PFSK-1 (cell line): ENCODE data around the gene E4F1.
A peak's percentile ranks its signal among the peaks of the same experiment; 100 is the strongest.

Source experiments
- FOXP2 ChIP-seq: optimal IDR thresholded peaks from 2 replicates; pipeline ENCODE3; 2011; ENCODE audit warnings: borderline replicate concordance, control low read depth, inconsistent platforms; ENCODE audit not compliant: insufficient read depth; ENCODE audit errors: extremely low read length, extremely low read depth
- POLR2AphosphoS5 ChIP-seq: IDR thresholded peaks from 2 replicates; pipeline ENCODE4 v1.6.1; 2012; ENCODE audit warnings: low read depth, mild to moderate bottlenecking, control low read depth, low read length, moderate library complexity
- SIN3A ChIP-seq: IDR thresholded peaks from 2 replicates; pipeline ENCODE4 v1.6.1; 2012; ENCODE audit warnings: mild to moderate bottlenecking, low read length, moderate library complexity, borderline replicate concordance; ENCODE audit not compliant: insufficient read depth
- TAF1 ChIP-seq: IDR thresholded peaks from 2 replicates; pipeline ENCODE4 v1.6.1; 2012; ENCODE audit warnings: low read length, control low read depth, borderline replicate concordance; ENCODE audit not compliant: insufficient read depth
- TF ChIP-seq, protein P1 (sequence below), 2 experiments: IDR thresholded peaks; 2 replicates each; pipeline versions ENCODE4 v1.6.1 to v1.8.0; 2011 to 2012; ENCODE audit warnings: low read depth in 2 of 2, low read length in 2 of 2, control low read depth in 1 of 2, inconsistent platforms in 1 of 2, mild to moderate bottlenecking in 1 of 2, moderate library complexity in 1 of 2; ENCODE audit not compliant: insufficient read depth in 1 of 2

E4F1 gene

GRCh38 chr16:2204416-2205103, 18.8 kb upstream of the E4F1 start:
- no peak for TF ChIP-seq TAF1
- no peak for TF ChIP-seq POLR2AphosphoS5
- TF ChIP-seq, protein P1, sequence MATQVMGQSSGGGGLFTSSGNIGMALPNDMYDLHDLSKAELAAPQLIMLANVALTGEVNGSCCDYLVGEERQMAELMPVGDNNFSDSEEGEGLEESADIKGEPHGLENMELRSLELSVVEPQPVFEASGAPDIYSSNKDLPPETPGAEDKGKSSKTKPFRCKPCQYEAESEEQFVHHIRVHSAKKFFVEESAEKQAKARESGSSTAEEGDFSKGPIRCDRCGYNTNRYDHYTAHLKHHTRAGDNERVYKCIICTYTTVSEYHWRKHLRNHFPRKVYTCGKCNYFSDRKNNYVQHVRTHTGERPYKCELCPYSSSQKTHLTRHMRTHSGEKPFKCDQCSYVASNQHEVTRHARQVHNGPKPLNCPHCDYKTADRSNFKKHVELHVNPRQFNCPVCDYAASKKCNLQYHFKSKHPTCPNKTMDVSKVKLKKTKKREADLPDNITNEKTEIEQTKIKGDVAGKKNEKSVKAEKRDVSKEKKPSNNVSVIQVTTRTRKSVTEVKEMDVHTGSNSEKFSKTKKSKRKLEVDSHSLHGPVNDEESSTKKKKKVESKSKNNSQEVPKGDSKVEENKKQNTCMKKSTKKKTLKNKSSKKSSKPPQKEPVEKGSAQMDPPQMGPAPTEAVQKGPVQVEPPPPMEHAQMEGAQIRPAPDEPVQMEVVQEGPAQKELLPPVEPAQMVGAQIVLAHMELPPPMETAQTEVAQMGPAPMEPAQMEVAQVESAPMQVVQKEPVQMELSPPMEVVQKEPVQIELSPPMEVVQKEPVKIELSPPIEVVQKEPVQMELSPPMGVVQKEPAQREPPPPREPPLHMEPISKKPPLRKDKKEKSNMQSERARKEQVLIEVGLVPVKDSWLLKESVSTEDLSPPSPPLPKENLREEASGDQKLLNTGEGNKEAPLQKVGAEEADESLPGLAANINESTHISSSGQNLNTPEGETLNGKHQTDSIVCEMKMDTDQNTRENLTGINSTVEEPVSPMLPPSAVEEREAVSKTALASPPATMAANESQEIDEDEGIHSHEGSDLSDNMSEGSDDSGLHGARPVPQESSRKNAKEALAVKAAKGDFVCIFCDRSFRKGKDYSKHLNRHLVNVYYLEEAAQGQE (IDR thresholded peaks at IDR 0.05; ENCODE audit: insufficient read depth in 1 of 2, low read depth in 2 of 2, low read length in 2 of 2), result no peak

DNA sequence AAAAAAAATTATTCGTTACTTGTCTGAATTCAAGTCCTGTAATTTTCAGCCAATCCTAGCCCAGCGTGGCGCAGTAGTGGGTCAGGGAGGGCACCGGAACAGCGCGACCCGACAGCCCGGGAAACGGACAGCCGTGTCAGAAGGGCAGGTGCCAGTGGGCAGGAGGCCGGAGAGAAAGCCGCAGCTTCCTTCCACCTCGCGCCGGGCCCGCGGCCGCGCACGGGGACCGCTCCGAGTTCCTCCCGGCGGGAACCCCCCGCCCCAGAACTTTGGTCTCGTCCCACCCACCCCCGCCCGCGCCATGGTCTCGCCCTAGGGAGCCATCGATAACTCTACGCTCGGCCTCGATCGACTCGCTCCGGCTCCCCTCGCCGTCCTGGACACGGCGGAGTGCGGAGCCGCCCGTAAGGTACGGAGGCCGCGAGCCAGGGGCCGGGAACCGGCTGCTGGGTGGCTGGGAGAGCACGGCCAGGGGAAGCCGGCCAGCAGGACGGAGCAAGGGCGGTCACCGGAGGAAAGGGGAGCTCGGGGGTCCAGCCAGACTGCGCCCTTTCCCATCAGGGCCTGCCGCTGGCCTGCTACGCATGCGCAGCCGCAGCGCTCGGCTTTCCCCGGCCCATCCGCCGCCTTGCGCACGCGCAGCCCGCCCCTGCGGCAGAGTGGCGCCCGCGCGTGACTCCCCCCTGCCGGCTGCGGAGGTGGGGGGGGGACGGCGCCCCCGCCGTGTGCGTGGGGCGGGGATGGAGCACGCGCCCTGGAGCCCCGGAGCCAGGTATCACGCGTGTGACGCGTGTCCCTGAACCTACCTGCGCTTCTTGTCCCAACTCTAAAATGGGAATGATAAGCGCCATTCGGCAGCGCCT, 18.1 kb upstream of the E4F1 start, which contains the start of gene MLST8:
MLST8 (plus strand) TSS at position 351 of the 863 bp plus-strand sequence. CDS start 632 bp downstream, outside the sequence.
- TF ChIP-seq, protein P1 (IDR thresholded peaks at IDR 0.05; ENCODE audit: insufficient read depth in 1 of 2, low read depth in 2 of 2, low read length in 2 of 2), result 0 out of 4 replicates have a peak, but pooled peaks of 1 of the 2 experiments have one; percentile 7
- TF ChIP-seq FOXP2 (no peak), POLR2AphosphoS5 (peak; percentile 87), TAF1 (peak; percentile 53), SIN3A (no peak)

GRCh38 chr16:2205967-2206313, 17.5 kb upstream of the E4F1 start:
- TF ChIP-seq POLR2AphosphoS5 (0 out of 2 replicates have a peak, but pooled peaks have one; percentile 10), FOXP2 (no peak)

- TF ChIP-seq POLR2AphosphoS5 (no peak), TAF1 (no peak)
These were observed 17.0 kb upstream of the E4F1 start for GRCh38 chr16:2206420-2206779.

DNA sequence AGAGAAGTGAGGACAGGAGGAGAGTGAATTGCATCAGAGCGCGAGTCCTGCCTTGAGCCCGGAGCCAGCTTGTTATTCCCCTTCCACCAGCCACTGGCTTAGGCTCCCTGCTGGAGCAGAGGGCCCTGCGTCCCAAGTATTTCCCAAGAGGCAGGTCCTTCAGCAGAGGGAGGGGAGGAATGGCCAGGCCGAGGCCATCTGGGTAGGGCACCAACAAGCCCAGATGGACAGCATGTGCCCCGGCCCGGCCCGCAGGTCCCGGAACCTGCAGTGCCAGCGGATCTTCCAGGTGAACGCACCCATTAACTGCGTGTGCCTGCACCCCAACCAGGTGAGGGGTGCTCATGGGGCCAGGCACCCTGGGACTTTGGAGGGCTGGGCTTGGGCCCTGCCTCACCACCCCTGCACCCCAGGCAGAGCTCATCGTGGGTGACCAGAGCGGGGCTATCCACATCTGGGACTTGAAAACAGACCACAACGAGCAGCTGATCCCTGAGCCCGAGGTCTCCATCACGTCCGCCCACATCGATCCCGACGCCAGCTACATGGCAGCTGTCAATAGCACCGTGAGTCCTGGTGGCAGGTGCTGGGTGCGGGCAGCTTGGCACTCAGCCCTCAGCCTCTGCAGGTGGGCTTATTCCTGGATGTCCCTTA, 16.5 kb upstream of the E4F1 start:
- TF ChIP-seq TAF1 (no peak), FOXP2 (no peak), POLR2AphosphoS5 (no peak), SIN3A (no peak)
- TF ChIP-seq, protein P1 (IDR thresholded peaks at IDR 0.05; ENCODE audit: insufficient read depth in 1 of 2, low read depth in 2 of 2, low read length in 2 of 2), result no peak

DNA sequence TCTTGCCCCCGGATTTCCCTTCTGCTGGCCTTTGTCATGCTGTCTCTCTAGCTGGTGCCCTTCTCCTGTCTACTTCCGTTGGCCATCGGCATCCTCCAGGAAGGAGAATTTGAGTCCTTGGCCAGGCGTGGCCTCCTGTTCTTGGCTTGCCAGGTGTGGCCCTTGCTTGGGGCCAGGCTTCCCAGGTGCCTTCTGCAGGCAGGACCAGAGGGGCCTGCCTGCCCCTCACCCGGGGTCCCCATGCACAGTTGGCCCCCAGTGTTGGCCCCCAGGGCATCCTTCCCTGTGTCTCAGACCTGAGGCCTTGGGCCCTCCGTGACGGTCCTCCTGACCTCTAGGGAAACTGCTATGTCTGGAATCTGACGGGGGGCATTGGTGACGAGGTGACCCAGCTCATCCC, 15.5 kb upstream of the E4F1 start:
- no peak for TF ChIP-seq TAF1
- TF ChIP-seq POLR2AphosphoS5, result no peak
- no peak for TF ChIP-seq SIN3A
- no peak for TF ChIP-seq FOXP2
- TF ChIP-seq, protein P1 (IDR thresholded peaks at IDR 0.05; ENCODE audit: insufficient read depth in 1 of 2, low read depth in 2 of 2, low read length in 2 of 2), result no peak
